Karpas-422 (cell line): ENCODE results near the gene PDE6C. TPM values are rescaled to one million over a fixed set of nuclear protein-coding genes. Genes with fewer than 3 reads are reported as not detected.
A peak's percentile ranks its signal among the peaks of the same experiment; 100 is the strongest.
"Not testable (repeated sequence)": the region's sequence is repeated elsewhere in the genome, so short reads cannot be mapped to it uniquely, and the experiment has no call there.

ENCODE experiments used
- DNase-seq: peaks from one replicate; pipeline ENCODE4 v3.0.0-alpha.2; 2015
- H2AFZ ChIP-seq: fragments of 200-600 bp; sonication (generic); 2 replicates; pipeline ENCODE4 v1.6.1; 2014; ENCODE audit warnings: antibody characterized with exemption, low read length, mixed read lengths
- H3K27ac ChIP-seq: fragments of 200-600 bp; sonication (generic); 2 replicates; pipeline ENCODE4 v1.5.1; 2014; ENCODE audit warnings: mild to moderate bottlenecking, low read length, moderate library complexity
- H3K27me3 ChIP-seq: fragments of 200-600 bp; sonication (generic); 2 replicates; pipeline ENCODE4 v1.6.1; 2014; ENCODE audit warnings: low read length, mixed read lengths
- H3K36me3 ChIP-seq: fragments of 200-600 bp; sonication (generic); 2 replicates; pipeline ENCODE4 v1.6.1; 2014; ENCODE audit warnings: low read length, mixed read lengths; ENCODE audit not compliant: insufficient read depth
- H3K4me1 ChIP-seq: fragments of 200-600 bp; sonication (generic); 2 replicates; pipeline ENCODE4 v1.6.1; 2014; ENCODE audit warnings: mild to moderate bottlenecking, low read length, mixed read lengths
- H3K4me2 ChIP-seq: fragments of 200-600 bp; sonication (generic); 2 replicates; pipeline ENCODE4 v1.6.1; 2014; ENCODE audit warnings: low read length, low read depth, mild to moderate bottlenecking; ENCODE audit not compliant: poor library complexity, severe bottlenecking
- H3K4me3 ChIP-seq: fragments of 200-600 bp; sonication (generic); 2 replicates; pipeline ENCODE4 v1.5.1; 2014; ENCODE audit warnings: mild to moderate bottlenecking, antibody characterized with exemption, low read length, mixed read lengths
- H3K79me2 ChIP-seq: fragments of 200-600 bp; sonication (generic); 2 replicates; pipeline ENCODE4 v1.6.1; 2014; ENCODE audit warnings: mild to moderate bottlenecking, low read length, mixed read lengths
- H3K9ac ChIP-seq: fragments of 200-600 bp; sonication (generic); 2 replicates; pipeline ENCODE4 v1.6.0; 2014; ENCODE audit warnings: low read length
- H3K9me2 ChIP-seq: fragments of 200-600 bp; sonication (generic), shearing (Covaris generic); replicated peaks from 2 replicates; pipeline ENCODE4 v1.6.0; 2014; ENCODE audit warnings: mild to moderate bottlenecking, low read length, moderate library complexity; ENCODE audit not compliant: insufficient read depth
- H3K9me3 ChIP-seq: fragments of 300-700, 200-600 bp; sonication (generic); 2 replicates; pipeline ENCODE4 v1.6.1; 2014; ENCODE audit warnings: low read length, mixed read lengths
- H4K20me1 ChIP-seq: fragments of 200-600 bp; sonication (generic); 2 replicates; pipeline ENCODE4 v1.6.1; 2014; ENCODE audit warnings: mild to moderate bottlenecking, antibody characterized with exemption, low read length, low read depth; ENCODE audit not compliant: insufficient read depth
- total RNA-seq: library from RNA; depleted of rRNA; stranded (reverse); fragments of >200 nt; shearing (Covaris generic); gene quantifications from 2 replicates; pipeline ENCODE4 v1.2.3, GENCODE V29; 2014; ENCODE audit warnings: low replicate concordance

Gene PDE6C
- total RNA-seq, 1 experiment from 2014 or later = not detected

GRCh38 chr10:93680412-93681047 lies 68.2 kb downstream of the PDE6C start:
- H3K27ac ChIP-seq = no peak overlapping the region
- no peak overlapping the region for H3K9ac ChIP-seq
- H3K27me3 ChIP-seq = no peaks in the 10 kb centered on the region
- no peak overlapping the region for H3K4me3 ChIP-seq
- no peak overlapping the region for H3K4me2 ChIP-seq
- peak; percentile 78 for DNase-seq
- no peaks in the 10 kb centered on the region for H3K9me3 ChIP-seq
- no peaks in the 10 kb centered on the region for H4K20me1 ChIP-seq
- H3K79me2 ChIP-seq = no peaks in the 10 kb centered on the region; the same call in 1 of the 2 replicates
- no peak overlapping the region for H2AFZ ChIP-seq
- no peaks in the 10 kb centered on the region for H3K9me2 ChIP-seq
- H3K4me1 ChIP-seq = no peaks in the 10 kb centered on the region
- H3K36me3 ChIP-seq = peaks cover 8% of the 10 kb centered on the region; the same call in 1 of the 2 replicates

- peaks cover 16% of the 10 kb centered on the region for H3K4me1 ChIP-seq
- H2AFZ ChIP-seq = no peak overlapping the region
- peak; percentile 49 for DNase-seq
- no peak overlapping the region for H3K9ac ChIP-seq
- no peaks in the 10 kb centered on the region for H3K79me2 ChIP-seq
- no peaks in the 10 kb centered on the region for H3K27me3 ChIP-seq
- H3K27ac ChIP-seq = peak overlapping the region; percentile 34; the same call in 1 of the 2 replicates
- no peaks in the 10 kb centered on the region for H4K20me1 ChIP-seq
- H3K36me3 ChIP-seq = peaks cover 11% of the 10 kb centered on the region; the same call in 1 of the 2 replicates
- H3K9me3 ChIP-seq = no peaks in the 10 kb centered on the region
- H3K9me2 ChIP-seq = no peaks in the 10 kb centered on the region
- H3K4me3 ChIP-seq = no peak overlapping the region
- H3K4me2 ChIP-seq = peak overlapping the region; percentile 26
Measured at GRCh38 chr10:93687737-93688136, 75.4 kb downstream of the PDE6C start.

DNA sequence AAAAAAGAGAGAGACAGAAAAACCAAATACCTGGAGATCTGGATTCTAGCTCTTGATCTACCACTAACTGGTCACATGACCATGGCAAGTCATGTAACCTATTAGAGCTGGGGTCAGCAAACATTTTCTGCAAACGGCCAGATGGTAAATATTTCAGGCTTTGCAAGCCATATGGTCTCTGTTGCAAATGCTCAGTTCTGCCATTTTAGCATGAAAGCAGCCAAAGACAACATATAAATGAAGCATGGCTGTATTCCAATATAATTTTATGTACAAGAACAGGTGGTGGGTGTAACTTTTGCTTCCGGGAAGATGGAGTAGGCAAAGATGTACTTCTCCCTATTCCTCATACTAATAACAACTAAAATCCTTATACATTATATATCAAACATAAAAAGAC lies 83.4 kb downstream of the PDE6C start:
- peaks cover 6% of the 10 kb centered on the region; the same call in 1 of the 2 replicates for H3K36me3 ChIP-seq
- H3K27ac ChIP-seq = no peak overlapping the region
- no peak overlapping the region for H3K4me3 ChIP-seq
- no peak overlapping the region for H3K4me2 ChIP-seq
- H3K4me1 ChIP-seq = peaks cover 8% of the 10 kb centered on the region
- H3K27me3 ChIP-seq = no peaks in the 10 kb centered on the region
- peaks cover 23% of the 10 kb centered on the region; the same call in 1 of the 2 replicates for H3K79me2 ChIP-seq
- no peaks in the 10 kb centered on the region for H3K9me2 ChIP-seq
- no peak for DNase-seq
- H3K9me3 ChIP-seq = no peaks in the 10 kb centered on the region
- no peak overlapping the region for H3K9ac ChIP-seq
- no peak overlapping the region for H2AFZ ChIP-seq
- no peaks in the 10 kb centered on the region for H4K20me1 ChIP-seq

DNA sequence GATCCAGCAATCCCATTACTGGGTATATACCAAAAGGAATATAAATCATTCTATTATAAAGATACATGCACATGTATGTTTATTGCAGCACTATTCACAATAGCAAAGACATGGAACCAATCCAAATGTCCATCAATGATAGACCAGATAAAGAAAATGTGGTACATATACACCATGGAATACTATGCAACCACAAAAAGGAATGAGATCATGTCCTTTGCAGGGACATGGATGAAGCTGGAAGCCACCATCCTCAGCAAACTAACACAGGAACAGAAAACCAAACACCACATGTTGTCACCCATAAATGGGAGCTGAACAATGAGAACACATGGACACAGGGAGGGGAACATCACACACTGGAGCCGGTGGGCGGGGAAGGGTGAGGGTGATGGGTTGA lies 84.2 kb downstream of the PDE6C start:
- H3K27me3 ChIP-seq, H3K9ac ChIP-seq, H3K9me3 ChIP-seq, H3K27ac ChIP-seq, H4K20me1 ChIP-seq, H3K9me2 ChIP-seq, DNase-seq, H3K4me3 ChIP-seq, H2AFZ ChIP-seq, H3K4me2 ChIP-seq, H3K36me3 ChIP-seq: not testable (repeated sequence)
- peaks cover 31% of the 10 kb centered on the region for H3K79me2 ChIP-seq
- H3K4me1 ChIP-seq = peaks cover 17% of the 10 kb centered on the region

- no peaks in the 10 kb centered on the region for H4K20me1 ChIP-seq
- peaks cover 18% of the 10 kb centered on the region for H3K4me1 ChIP-seq
- H3K4me3 ChIP-seq = no peak overlapping the region
- peaks cover 6% of the 10 kb centered on the region; the same call in 1 of the 2 replicates for H3K36me3 ChIP-seq
- H3K4me2 ChIP-seq = no peak overlapping the region
- H3K27ac ChIP-seq = no peak overlapping the region
- H3K9me3 ChIP-seq = no peaks in the 10 kb centered on the region
- peaks cover 36% of the 10 kb centered on the region for H3K79me2 ChIP-seq
- H3K27me3 ChIP-seq = no peaks in the 10 kb centered on the region
- no peak overlapping the region for H3K9ac ChIP-seq
- DNase-seq = no peak
- no peak overlapping the region for H2AFZ ChIP-seq
- no peaks in the 10 kb centered on the region for H3K9me2 ChIP-seq
Measured at GRCh38 chr10:93697207-93697606, 84.9 kb downstream of the PDE6C start.

GRCh38 chr10:93701866-93702209 lies 89.5 kb downstream of the PDE6C start:
- peak; percentile 44 for DNase-seq
- Histone ChIP-seq H3K4me2 (peak overlapping the region; percentile 81), H3K9me2 (no peaks in the 10 kb centered on the region), H3K79me2 (peaks cover 32% of the 10 kb centered on the region), H3K9me3 (no peaks in the 10 kb centered on the region), H3K9ac (peak overlapping the region; percentile 76), H2AFZ (no peak overlapping the region), H3K27ac (peak overlapping the region; percentile 70), H3K27me3 (no peaks in the 10 kb centered on the region), H3K36me3 (0 out of 2 replicates have a peak, but pooled peaks cover 3% of the 10 kb centered on the region), H3K4me1 (peaks cover 21% of the 10 kb centered on the region), H3K4me3 (peak overlapping the region; percentile 80), H4K20me1 (no peaks in the 10 kb centered on the region)

- Histone ChIP-seq H4K20me1 (no peaks in the 10 kb centered on the region), H3K9ac (peak within 1 kb of the TSS; percentile 76), H3K27ac (peak within 1 kb of the TSS; percentile 70), H2AFZ (peak within 1 kb of the TSS; percentile 96), H3K79me2 (peaks cover 28% of the 10 kb centered on the region), H3K4me2 (peak within 1 kb of the TSS; percentile 92), H3K4me3 (peak within 1 kb of the TSS; percentile 80), H3K27me3 (no peaks in the 10 kb centered on the region), H3K36me3 (0 out of 2 replicates have a peak, but pooled peaks cover 3% of the 10 kb centered on the region), H3K9me2 (no peaks in the 10 kb centered on the region), H3K9me3 (no peaks in the 10 kb centered on the region), H3K4me1 (peaks cover 21% of the 10 kb centered on the region)
- peak; percentile 92 for DNase-seq
Measured at GRCh38 chr10:93702210-93703001, 90.1 kb downstream of the PDE6C start, which contains the start of gene FRA10AC1. TSS of gene FRA10AC1 (minus strand) at chr10:93702592. CDS start at chr10:93700106, 2,486 bp downstream.

DNA sequence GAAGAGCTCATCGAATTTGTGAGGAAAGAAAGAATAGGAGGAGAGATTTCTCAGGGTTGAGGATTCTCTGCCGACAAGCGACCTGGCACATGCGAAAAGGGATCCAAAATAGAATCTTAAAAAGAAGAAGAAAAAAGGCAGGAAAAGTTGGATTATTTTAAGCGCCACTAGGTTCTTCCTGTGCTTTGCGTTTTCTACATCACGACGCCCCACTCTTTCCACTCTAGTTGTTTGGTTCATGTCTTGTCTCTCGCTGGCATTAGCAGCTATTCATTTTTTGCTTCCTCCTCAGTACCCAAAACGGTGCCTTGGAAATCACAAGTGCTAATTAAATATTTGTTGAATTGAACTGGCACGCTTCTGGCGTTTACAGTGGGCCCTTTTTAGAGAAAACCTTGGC lies 90.7 kb downstream of the PDE6C start:
- peak overlapping the region; percentile 92 for H3K4me2 ChIP-seq
- peak overlapping the region; percentile 80 for H3K4me3 ChIP-seq
- no peaks in the 10 kb centered on the region for H3K9me2 ChIP-seq
- H4K20me1 ChIP-seq = no peaks in the 10 kb centered on the region
- peak overlapping the region; percentile 67 for H3K27ac ChIP-seq
- peaks cover 21% of the 10 kb centered on the region for H3K4me1 ChIP-seq
- H2AFZ ChIP-seq = peak overlapping the region; percentile 96
- peak overlapping the region; percentile 76 for H3K9ac ChIP-seq
- no peaks in the 10 kb centered on the region for H3K27me3 ChIP-seq
- no peaks in the 10 kb centered on the region for H3K9me3 ChIP-seq
- DNase-seq = peak; percentile 49
- 0 out of 2 replicates have a peak, but pooled peaks cover 3% of the 10 kb centered on the region for H3K36me3 ChIP-seq
- H3K79me2 ChIP-seq = peaks cover 27% of the 10 kb centered on the region
